NCI-H1092 treated with DMSO at 0.1 percent for 48 hours (cell line): ENCODE measurements around the gene RASD2.

Experiments used
- DNase-seq: peaks from one replicate; lab custom pipeline; 2025; lab: John Stamatoyannopoulos, UW

RASD2 gene

GRCh38 chr22:35541254-35541748 lies 670 bp downstream of the RASD2 start:
- no peak for DNase-seq

GRCh38 chr22:35542157-35542938 lies 1.7 kb downstream of the RASD2 start:
- peak; percentile 41 for DNase-seq

- DNase-seq: no peak
These were observed 2.4 kb downstream of the RASD2 start for GRCh38 chr22:35542939-35543516.

GRCh38 chr22:35543702-35544101 lies 3.1 kb downstream of the RASD2 start:
- no peak for DNase-seq

- DNase-seq: peak; percentile 41
These were observed 3.6 kb downstream of the RASD2 start for GRCh38 chr22:35544189-35544588.

- DNase-seq: peak; percentile 46
These were observed 4.2 kb downstream of the RASD2 start for GRCh38 chr22:35544827-35545226.

GRCh38 chr22:35546886-35547285 lies 6.3 kb downstream of the RASD2 start:
- DNase-seq: no peak

- no peak for DNase-seq
These were observed 7.5 kb downstream of the RASD2 start for GRCh38 chr22:35547987-35548721.

- DNase-seq: no peak
These were observed 8.1 kb downstream of the RASD2 start for GRCh38 chr22:35548722-35549112.

- DNase-seq: peak; percentile 73
These were observed 8.7 kb downstream of the RASD2 start for GRCh38 chr22:35549328-35549727.

GRCh38 chr22:35551549-35552177 lies 11.0 kb downstream of the RASD2 start:
- DNase-seq: no peak

- DNase-seq: no peak
These were observed 11.7 kb downstream of the RASD2 start for GRCh38 chr22:35552196-35552842.

- no peak for DNase-seq
These were observed 12.2 kb downstream of the RASD2 start for GRCh38 chr22:35552846-35553245.

GRCh38 chr22:35553341-35553740 lies 12.7 kb downstream of the RASD2 start:
- no peak for DNase-seq

GRCh38 chr22:35554297-35554845 lies 13.7 kb downstream of the RASD2 start:
- DNase-seq: no peak

- no peak for DNase-seq
These were observed 14.9 kb downstream of the RASD2 start for GRCh38 chr22:35555483-35555890.

- no peak for DNase-seq
These were observed 15.4 kb downstream of the RASD2 start for GRCh38 chr22:35555946-35556547.

GRCh38 chr22:35556666-35557065 lies 16.0 kb downstream of the RASD2 start:
- no peak for DNase-seq

- no peak for DNase-seq
These were observed 17.4 kb downstream of the RASD2 start for GRCh38 chr22:35558031-35558430.

- no peak for DNase-seq
These were observed 18.1 kb downstream of the RASD2 start for GRCh38 chr22:35558719-35559118.

- no peak for DNase-seq
These were observed 18.8 kb downstream of the RASD2 start for GRCh38 chr22:35559354-35560005.
